ENCODE data around the gene SIPA1.

SIPA1 gene

GRCh38 chr11:65646288-65646957 is 8.5 kb downstream of the SIPA1 start:
- no peak for DNase-seq (ENCODE audit: extremely low spot score)
- ChIA-PET POLR2A (no interaction called here), CTCF (no interaction called here)
- no peak for TF ChIP-seq CTCF (IDR thresholded peaks at IDR 0.05; ENCODE audit: control extremely low read depth, extremely low read depth, low read depth, missing control alignments)

GRCh38 chr11:65646958-65647701 is 9.2 kb downstream of the SIPA1 start:
- ChIA-PET POLR2A (no interaction called here), CTCF (no interaction called here)
- no peak for DNase-seq (ENCODE audit: extremely low spot score)
- TF ChIP-seq CTCF (IDR thresholded peaks at IDR 0.05; ENCODE audit: control extremely low read depth, extremely low read depth, low read depth, missing control alignments): no peak

- DNase-seq (ENCODE audit: extremely low spot score): no peak
- TF ChIP-seq CTCF (IDR thresholded peaks at IDR 0.05; ENCODE audit: control extremely low read depth, extremely low read depth, low read depth, missing control alignments): no peak
- ChIA-PET POLR2A (interaction anchor here (1.3 kb wide), 1 partner anchor 9 kb away, joined by 3 read pairs; no protein-coding TSS in a partner anchor), CTCF (interaction anchor here (1.3 to 1.4 kb wide), 3 partner anchors 9 to 23 kb away, joined by 3 to 5 read pairs (median 4); partner anchors contain the start of gene SIPA1)
Observed at GRCh38 chr11:65648997-65649493, 11.1 kb downstream of the SIPA1 start.

GRCh38 chr11:65649656-65650546 is 12.0 kb downstream of the SIPA1 start:
- TF ChIP-seq CTCF (IDR thresholded peaks at IDR 0.05; ENCODE audit: control extremely low read depth, extremely low read depth, low read depth, missing control alignments): no peak
- DNase-seq (ENCODE audit: extremely low spot score): no peak
- CTCF ChIA-PET: interaction anchor here (1.1 to 1.4 kb wide), 4 partner anchors 9 to 24 kb away, joined by 3 to 5 read pairs (median 4); partner anchors contain the start of gene SIPA1
- POLR2A ChIA-PET: interaction anchor here (1.3 to 5.0 kb wide), 2 partner anchors 10 kb away, joined by 3 to 31 read pairs; partner anchors contain the start of gene SIPA1

- TF ChIP-seq CTCF (IDR thresholded peaks at IDR 0.05; ENCODE audit: control extremely low read depth, extremely low read depth, low read depth, missing control alignments): no peak
- ChIA-PET POLR2A (interaction anchor here (5.0 kb wide), 1 partner anchor 11 kb away, joined by 31 read pairs; the partner anchor contains the start of gene SIPA1), CTCF (interaction anchor here (1.1 kb wide), 1 partner anchor 25 kb away, joined by 3 read pairs; no protein-coding TSS in a partner anchor)
- DNase-seq (ENCODE audit: extremely low spot score): no peak
Observed at GRCh38 chr11:65650547-65651338, 12.8 kb downstream of the SIPA1 start.
